SW480 (cell line): ENCODE measurements around the gene BCKDHA.
A peak's percentile ranks its signal among the peaks of the same experiment; 100 is the strongest.
"Not testable (repeated sequence)": the region's sequence is repeated elsewhere in the genome, so short reads cannot be mapped to it uniquely, and the experiment has no call there.

ENCODE experiments used
- DNase-seq: peaks from one replicate; pipeline ENCODE4 v3.0.0-alpha.2; 2016; ENCODE audit warnings: low spot score

The BCKDHA gene

GRCh38 chr19:41426116-41426841 lies 28.7 kb downstream of the BCKDHA start:
- DNase-seq, result no peak

GRCh38 chr19:41426952-41427646 lies 29.5 kb downstream of the BCKDHA start, which contains the start of gene B3GNT8:
Gene B3GNT8, minus strand, starts transcription at chr19:41427374. Its CDS starts 596 bp downstream, at chr19:41426778.
- peak; percentile 56 for DNase-seq

GRCh38 chr19:41427647-41428480 lies 30.2 kb downstream of the BCKDHA start:
- no peak for DNase-seq

- no peak for DNase-seq
Observed at GRCh38 chr19:41428481-41428859, 30.9 kb downstream of the BCKDHA start.

- no peak for DNase-seq
Observed at GRCh38 chr19:41430922-41431321, 33.3 kb downstream of the BCKDHA start.

GRCh38 chr19:41431426-41432386 lies 34.1 kb downstream of the BCKDHA start:
- DNase-seq, result peak; percentile 30

GRCh38 chr19:41433171-41433570 lies 35.6 kb downstream of the BCKDHA start:
- DNase-seq, result no peak

- no peak for DNase-seq
Observed at GRCh38 chr19:41434450-41434849, 36.8 kb downstream of the BCKDHA start.

GRCh38 chr19:41435376-41435775 lies 37.8 kb downstream of the BCKDHA start:
- DNase-seq, result not testable (repeated sequence)

GRCh38 chr19:41435936-41436673 lies 38.5 kb downstream of the BCKDHA start:
- no peak for DNase-seq

- DNase-seq, result no peak
Observed at GRCh38 chr19:41436674-41436951, 39.0 kb downstream of the BCKDHA start.

GRCh38 chr19:41437944-41438574 lies 40.4 kb downstream of the BCKDHA start:
- no peak for DNase-seq

GRCh38 chr19:41439441-41440222 lies 42.0 kb downstream of the BCKDHA start, which contains the start of gene DMAC2:
Gene DMAC2, minus strand, starts transcription at chr19:41439912. Its CDS starts 13 bp downstream, at chr19:41439899.
- peak; percentile 100 for DNase-seq

GRCh38 chr19:41441321-41441945 lies 43.8 kb downstream of the BCKDHA start:
- no peak for DNase-seq

GRCh38 chr19:41442473-41443355 lies 45.1 kb downstream of the BCKDHA start, which contains the start of gene ERICH4:
Gene ERICH4, plus strand, starts transcription at chr19:41443156. Its CDS starts 14 bp downstream, at chr19:41443170.
- no peak for DNase-seq

GRCh38 chr19:41443813-41444455 lies 46.3 kb downstream of the BCKDHA start:
- DNase-seq, result no peak

GRCh38 chr19:41445575-41445974 lies 48.0 kb downstream of the BCKDHA start:
- no peak for DNase-seq
